ENCODE results near the gene ASMTL. TPM values are rescaled to one million over a fixed set of nuclear protein-coding genes. Genes with fewer than 3 reads are reported as not detected.

The ASMTL gene
- total RNA-seq (2016; rRNA removed; fragmentation: Illumina TruSeq; extraction: Trizol) (5.6 and 6.3 TPM in 2 replicates), polyA plus RNA-seq (2011; rRNA removed) (16.3 and 16.4 TPM in 2 replicates), polyA minus RNA-seq (2011; rRNA and poly(A)+ RNA removed; ENCODE audit: low replicate concordance) (9.3 and 19.0 TPM in 2 replicates), Bru-seq, nascent RNA (percentile 44 among the genes with signal in this experiment), BruChase-seq, experiment 1, labeled RNA remaining after a 6-hour chase (percentile 53 among the genes with signal in this experiment), BruChase-seq, experiment 2, labeled RNA remaining after a 2-hour chase (percentile 54 among the genes with signal in this experiment)
- 1.3 and 1.9 TPM in 2 replicates for total RNA-seq (2016; cell fraction: cytosol; rRNA removed; fragmentation: Illumina TruSeq; extraction: Trizol; ENCODE audit: low read depth)
- total RNA-seq (2016; cell fraction: insoluble cytoplasmic fraction; rRNA removed; fragmentation: Illumina TruSeq; extraction: Trizol) = 5.5 and 6.1 TPM in 2 replicates
- total RNA-seq (2016; cell fraction: membrane; rRNA removed; fragmentation: Illumina TruSeq; extraction: Trizol) = 2.5 and 2.6 TPM in 2 replicates
- total RNA-seq (2016; cell fraction: nucleus; rRNA removed; fragmentation: Illumina TruSeq; extraction: Trizol) = 4.9 and 6.4 TPM in 2 replicates
- 10.6 and 17.6 TPM in 2 replicates for polyA plus RNA-seq (2011; cell fraction: cytosol; rRNA removed)
- polyA plus RNA-seq (2011; cell fraction: nucleus; rRNA removed) = 20.1 and 27.5 TPM in 2 replicates
- polyA plus RNA-seq (2012) = 11.5 and 12.3 TPM in 2 replicates
- 1.6 and 2.0 TPM in 2 replicates for polyA plus RNA-seq (2016; cell fraction: cytosol; fragmentation: Illumina TruSeq; extraction: Trizol; ENCODE audit: low read depth)
- polyA plus RNA-seq (2016; cell fraction: insoluble cytoplasmic fraction; fragmentation: Illumina TruSeq; extraction: Trizol; ENCODE audit: low read depth) = 10.7 and 11.3 TPM in 2 replicates
- 2.3 and 2.4 TPM in 2 replicates for polyA plus RNA-seq (2016; cell fraction: membrane; fragmentation: Illumina TruSeq; extraction: Trizol; ENCODE audit: low read depth)
- 11.5 and 12.7 TPM in 2 replicates for polyA plus RNA-seq (2016; cell fraction: nucleus; fragmentation: Illumina TruSeq; extraction: Trizol; ENCODE audit: insufficient read depth, low read depth)
- 10.4 and 11.7 TPM in 2 replicates for polyA minus RNA-seq (2011; cell fraction: cytosol; rRNA and poly(A)+ RNA removed)
- polyA minus RNA-seq (2011; cell fraction: nucleus; rRNA and poly(A)+ RNA removed) = 8.6 and 12.7 TPM in 2 replicates
- long read RNA-seq, experiment 1, transcript ASMTL-201 (13 exons, 2,027 nt) = major isoform, 30 of 53 reads
- long read RNA-seq, experiment 1, partial matches to known transcripts = 14 of 53 reads
- long read RNA-seq, experiment 1, other reads (novel, unspliced or antisense) = 5 of 53 reads
- long read RNA-seq, experiment 2, transcript ASMTL-201 (13 exons, 2,027 nt) = major isoform, 20 of 47 reads
- long read RNA-seq, experiment 2, partial matches to known transcripts = 18 of 47 reads
- long read RNA-seq, experiment 2, other reads (novel, unspliced or antisense) = 8 of 47 reads

GRCh38 chrX:1452516-1453394, at the start of gene ASMTL:
TSS of gene ASMTL (minus strand) at chrX:1452909. CDS start at chrX:1452840, 69 bp downstream.
- BruUV-seq (replicated peaks) = no TSS peak
- ChIA-PET CTCF (ENCODE audit: low intra/inter-chr PET ratio, low total read pairs) (no interaction called here), POLR2A (no interaction called here)
- Histone ChIP-seq H3K4me2 (ENCODE audit: low read depth, low read length) (peak within 1 kb of the TSS; percentile 68), H3K4me1 (ENCODE audit: insufficient read depth, low read length) (peaks cover 12% of the 10 kb centered on the region), H4K20me1 (ENCODE audit: insufficient read depth, low read length) (no peaks in the 10 kb centered on the region), H3K4me3 (replicated peaks in 1 of 3; ENCODE audit: insufficient read depth in 1 of 3, low read depth in 2 of 3, low read length in 3 of 3) (peak within 1 kb of the TSS; percentile 87 to 99 (median 94)), H3K79me2 (ENCODE audit: insufficient read depth, low read length) (peaks cover 14% of the 10 kb centered on the region), H3K27me3 (ENCODE audit: control insufficient read depth in 1 of 2, insufficient read depth in 2 of 2, low read length in 2 of 2) (peaks cover 1 to 9% of the 10 kb centered on the region in 2 experiments; a peak in 3 of 5 replicates), H3K36me3 (replicated peaks in 1 of 2; ENCODE audit: control insufficient read depth in 1 of 2, insufficient read depth in 2 of 2, low read length in 2 of 2) (no peaks in the 10 kb centered on the region; a peak in 1 of 5 replicates), H3K9me3 (ENCODE audit: low read length) (no peaks in the 10 kb centered on the region), H3K9ac (ENCODE audit: insufficient read depth, low read depth, low read length) (peak within 1 kb of the TSS; percentile 91), H2AFZ (ENCODE audit: low read length) (no peak within 1 kb of the TSS), H3K27ac (ENCODE audit: extremely low read length, insufficient read depth, low read length) (peak within 1 kb of the TSS; percentile 71)
- intact Hi-C loops (cut with micrococcal nuclease; ENCODE audit: unreplicated experiment) = loop anchor here (5.0 kb wide), 1 partner anchor 60 kb away; the partner anchor contains the start of gene SLC25A6
- ATAC-seq (peak; percentile 81), FAIRE-seq (peak; percentile 94), DNase-seq (ENCODE audit: low spot score) (peak; percentile 93)
- in situ Hi-C loops (cut with HindIII; ENCODE audit: extremely low pct_ligation_motif_present, low pct_unique_long_range_greater_than_20kb) = loop anchor here (25.0 kb wide), 1 partner anchor 1160 kb away; no protein-coding TSS in a partner anchor
- 1% methylated on average over 27 of the region's 76 CpGs for WGBS (ENCODE audit: low lambda C conversion rate)
- peak; percentile 64; the same call in 1 of the 2 replicates for TF ChIP-seq MYC (CRISPR knock-in tag; IDR thresholded peaks at IDR 0.05; ENCODE audit: borderline replicate concordance)
- TF ChIP-seq GABPB1 (CRISPR knock-in tag; IDR thresholded peaks at IDR 0.05) = peak; percentile 67; the same call in 1 of the 2 replicates
- TF ChIP-seq ZNF703 (CRISPR knock-in tag; IDR thresholded peaks at IDR 0.05; ENCODE audit: borderline replicate concordance) = no peak
- peak; percentile 67 for TF ChIP-seq ESRRA (CRISPR knock-in tag; IDR thresholded peaks at IDR 0.05; ENCODE audit: low read depth)
- peak; percentile 97; the same call in 1 of the 2 replicates for TF ChIP-seq SRY (CRISPR knock-in tag; IDR thresholded peaks at IDR 0.05)
- TF ChIP-seq HOXD1 (CRISPR knock-in tag; IDR thresholded peaks at IDR 0.05) = 0 out of 2 replicates have a peak, but pooled peaks have one; percentile 44
- no peak for TF ChIP-seq ZNF547 (CRISPR knock-in tag; IDR thresholded peaks at IDR 0.05)
- TF ChIP-seq ZNF354B (CRISPR knock-in tag; IDR thresholded peaks at IDR 0.05) = no peak
- 0 out of 2 replicates have a peak, but pooled peaks have one; percentile 36 for TF ChIP-seq ZNF776 (CRISPR knock-in tag; IDR thresholded peaks at IDR 0.05)
- peak; percentile 88 for TF ChIP-seq RBFOX2 (IDR thresholded peaks at IDR 0.05; ENCODE audit: low read depth, low read length)
- TF ChIP-seq MIER3 (CRISPR knock-in tag; IDR thresholded peaks at IDR 0.05; ENCODE audit: borderline replicate concordance) = 0 out of 2 replicates have a peak, but pooled peaks have one; percentile 17
- TF ChIP-seq ZNF746 (CRISPR knock-in tag; IDR thresholded peaks at IDR 0.05) = peak; percentile 68; the same call in 1 of the 2 replicates
